ENCODE measurements around the gene KAT8. TPM values are rescaled to one million over a fixed set of nuclear protein-coding genes. Genes with fewer than 3 reads are reported as not detected.
A peak's percentile ranks its signal among the peaks of the same experiment; 100 is the strongest.

KAT8 gene
- total RNA-seq (2014; rRNA removed; shearing (Covaris generic); ENCODE audit: low replicate concordance): 59.1 and 78.2 TPM in 2 replicates

DNA sequence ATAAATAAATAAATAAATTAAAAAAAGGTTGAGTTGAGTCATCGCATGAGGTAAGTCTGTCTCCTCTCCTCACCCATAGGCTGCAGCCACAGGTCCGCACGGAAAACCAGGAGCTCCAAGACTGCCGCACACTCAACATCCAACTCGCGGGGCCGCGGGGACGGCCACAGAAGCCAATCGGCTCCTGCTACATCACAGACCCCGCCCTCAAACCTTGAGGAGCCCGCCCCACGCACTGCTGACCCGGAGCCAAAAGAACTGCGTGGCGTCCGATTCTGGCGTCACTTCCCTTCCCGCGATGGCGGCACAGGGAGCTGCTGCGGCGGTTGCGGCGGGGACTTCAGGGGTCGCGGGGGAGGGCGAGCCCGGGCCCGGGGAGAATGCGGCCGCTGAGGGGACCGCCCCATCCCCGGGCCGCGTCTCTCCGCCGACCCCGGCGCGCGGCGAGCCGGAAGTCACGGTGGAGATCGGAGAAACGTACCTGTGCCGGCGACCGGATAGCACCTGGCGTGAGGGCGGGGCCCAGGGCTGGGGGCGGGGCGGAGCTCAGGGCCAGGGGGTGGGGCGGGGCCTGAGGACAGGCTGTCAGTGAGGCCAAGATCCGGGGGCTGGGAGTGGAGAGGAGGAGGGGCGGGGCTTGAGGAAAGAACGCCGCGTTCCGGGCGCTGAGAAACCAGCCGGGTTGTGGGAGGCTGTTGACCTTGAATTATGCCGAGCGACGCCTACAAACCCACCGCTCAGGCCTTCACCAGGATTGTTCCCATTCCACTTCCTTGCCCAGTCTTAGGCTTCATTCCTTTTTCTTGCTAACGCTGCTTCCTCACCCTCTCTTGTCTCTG, at the start of gene KAT8:
Gene KAT8 (plus strand): TSS at position 281 of the 839 bp plus-strand sequence. CDS start 18 bp downstream, at position 299.
- Histone ChIP-seq H3K36me3 (peaks cover 50% of the 10 kb centered on the region), H3K9me3 (no peaks in the 10 kb centered on the region), H3K27me3 (no peaks in the 10 kb centered on the region), H3K4me3 (peak within 1 kb of the TSS; percentile 94)
- DNase-seq: peak; percentile 99

DNA sequence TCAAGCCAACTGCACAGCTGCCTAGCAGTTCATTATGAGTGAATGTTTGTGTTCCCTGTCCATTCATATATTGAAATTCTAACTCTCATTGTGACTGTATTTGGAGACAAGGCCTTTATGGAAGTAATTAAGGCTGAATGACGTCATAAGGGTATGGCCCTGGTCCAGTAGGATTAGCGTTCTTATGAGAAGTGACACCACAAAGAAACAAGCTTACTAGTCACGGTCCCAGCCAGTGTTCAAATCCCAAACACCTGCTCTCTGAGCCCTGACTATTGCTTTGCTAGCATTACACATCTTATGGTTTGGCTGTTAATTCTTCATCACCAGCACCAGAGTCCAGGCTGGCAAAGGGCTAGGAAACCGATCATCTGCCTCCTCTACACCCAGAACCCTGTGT, 45.6 kb upstream of the KAT8 start:
- H3K27me3 ChIP-seq: no peaks in the 10 kb centered on the region
- peaks cover 26% of the 10 kb centered on the region for H3K36me3 ChIP-seq
- peak overlapping the region; percentile 94 for H3K4me3 ChIP-seq
- DNase-seq: peak; percentile 63
- H3K9me3 ChIP-seq: no peaks in the 10 kb centered on the region

DNA sequence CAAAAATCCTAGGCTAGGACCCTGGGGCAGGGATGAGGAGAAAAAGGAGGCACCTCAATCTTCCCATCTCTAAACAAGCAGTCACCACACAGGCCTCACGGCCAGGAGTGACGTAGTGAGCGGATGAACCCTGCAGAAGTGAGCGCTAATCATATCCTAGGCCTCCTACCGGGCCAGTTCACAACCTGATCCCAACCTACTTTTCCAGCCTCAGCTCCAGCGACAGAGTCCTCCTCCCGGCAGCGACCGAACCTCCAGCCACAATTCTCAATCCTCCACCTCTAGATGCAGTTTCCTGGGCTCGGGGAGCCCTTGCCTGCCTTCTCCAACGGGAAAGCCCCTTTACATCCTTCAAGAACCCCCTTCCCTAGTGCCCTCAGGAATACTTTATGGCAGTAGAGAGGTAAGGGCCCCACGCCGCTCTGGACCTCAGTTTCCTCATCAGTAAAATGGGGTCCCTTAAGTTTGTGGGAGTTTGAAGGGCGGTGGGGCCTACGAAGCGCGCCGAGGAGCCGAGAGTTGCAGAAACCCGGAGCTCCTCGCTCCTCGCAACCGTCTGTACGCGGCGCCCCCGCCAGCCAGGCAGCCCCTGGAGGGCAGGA, 44.8 kb upstream of the KAT8 start:
- H3K36me3 ChIP-seq: peaks cover 28% of the 10 kb centered on the region
- no peaks in the 10 kb centered on the region for H3K27me3 ChIP-seq
- H3K4me3 ChIP-seq: peak overlapping the region; percentile 94
- H3K9me3 ChIP-seq: no peaks in the 10 kb centered on the region
- DNase-seq: peak; percentile 71

DNA sequence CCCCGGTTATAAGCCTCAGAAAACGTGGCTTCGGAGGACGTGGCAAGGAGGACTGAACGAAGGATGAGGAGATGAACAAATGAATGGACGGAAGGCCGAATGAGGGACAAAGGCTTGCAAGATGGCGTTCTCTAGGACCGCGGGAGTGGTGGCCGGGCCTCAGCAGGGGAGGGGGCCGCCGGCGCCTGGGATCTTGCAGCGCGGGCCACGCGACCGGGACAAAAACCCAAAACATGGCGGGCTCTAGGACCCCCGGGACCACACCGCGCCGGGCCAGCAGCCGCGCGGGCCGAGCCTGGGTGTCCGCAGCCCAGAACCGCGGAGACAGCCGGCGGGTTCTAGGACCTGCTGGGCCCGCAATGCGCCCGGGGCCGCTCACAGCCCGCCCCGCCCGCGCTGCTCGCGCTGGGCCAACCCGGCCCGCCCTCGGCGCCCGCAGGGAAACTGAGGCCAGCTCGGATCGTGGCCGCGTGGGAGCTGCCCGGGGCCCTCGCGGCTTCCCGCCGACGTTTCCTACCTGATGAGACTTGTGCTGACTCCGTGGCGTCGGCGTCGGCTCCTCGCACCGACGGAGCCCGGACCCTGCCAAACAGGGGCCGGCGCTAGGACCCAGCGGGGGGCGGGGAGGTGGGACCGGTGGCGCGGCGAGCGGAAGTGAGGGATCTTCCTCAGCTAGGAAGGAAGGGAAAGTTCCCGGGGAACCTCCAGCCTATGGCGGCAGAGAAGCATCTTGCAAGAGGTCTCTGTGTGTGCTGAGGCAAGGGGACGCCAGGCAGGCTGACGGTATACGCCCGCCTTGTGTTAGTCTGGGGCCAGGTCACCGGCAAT, 44.1 kb upstream of the KAT8 start:
- peak; percentile 97 for DNase-seq
- peaks cover 34% of the 10 kb centered on the region for H3K36me3 ChIP-seq
- peak overlapping the region; percentile 94 for H3K4me3 ChIP-seq
- H3K9me3 ChIP-seq: no peaks in the 10 kb centered on the region
- no peaks in the 10 kb centered on the region for H3K27me3 ChIP-seq

DNA sequence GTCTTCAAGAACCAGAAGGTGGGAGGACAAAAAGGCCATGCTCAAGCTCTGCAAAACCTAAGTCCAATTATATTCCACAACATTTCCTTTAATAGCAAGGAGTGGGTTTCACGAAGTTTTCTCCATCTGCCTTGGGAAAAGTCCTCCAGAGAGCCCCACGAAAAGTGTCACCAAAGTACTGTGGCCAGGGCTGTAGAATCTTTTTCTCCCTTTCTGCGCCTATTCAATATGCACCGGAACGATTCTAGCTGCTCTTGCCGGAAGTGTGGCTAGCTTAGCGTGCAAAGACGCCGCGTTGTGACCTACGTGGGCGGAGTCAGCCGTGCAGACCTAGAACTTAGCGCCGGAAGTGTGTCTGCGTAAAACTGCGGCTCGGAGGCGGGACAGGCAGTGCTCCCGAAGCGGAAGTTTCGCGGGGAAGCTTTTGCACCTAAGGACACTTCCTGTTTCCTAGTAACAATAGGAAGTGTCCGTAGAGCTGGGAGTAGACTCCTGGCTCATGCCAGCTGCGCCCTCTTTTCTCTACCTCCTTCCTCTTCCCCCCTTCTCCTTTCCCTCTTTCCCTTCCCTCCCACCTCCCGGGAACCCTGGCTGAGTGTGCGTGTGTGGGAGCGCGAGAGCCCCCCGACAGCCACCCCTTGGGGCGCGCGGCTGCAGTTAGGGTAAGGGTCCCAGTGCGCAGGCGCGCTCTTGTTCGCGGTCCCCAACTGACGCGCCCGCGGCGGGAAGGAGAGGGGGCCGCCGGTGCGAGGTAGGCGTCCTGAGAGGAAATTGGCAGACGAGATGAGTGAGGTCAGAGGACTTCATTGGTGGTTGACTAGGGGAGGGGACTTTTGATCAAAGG, 43.3 kb upstream of the KAT8 start, which contains the start of the genes ZNF646 and ZNF668:
Gene ZNF646 (plus strand): TSS at position 453 of the 844 bp plus-strand sequence. CDS start 1,903 bp downstream, outside the sequence.
Gene ZNF668 (minus strand): TSS at position 271 of the 844 bp plus-strand sequence. CDS start 9,781 bp downstream, outside the sequence.
- peak; percentile 100 for DNase-seq
- Histone ChIP-seq H3K9me3 (no peaks in the 10 kb centered on the region), H3K27me3 (no peaks in the 10 kb centered on the region), H3K36me3 (peaks cover 39% of the 10 kb centered on the region), H3K4me3 (peak within 1 kb of the TSS; percentile 94)

DNA sequence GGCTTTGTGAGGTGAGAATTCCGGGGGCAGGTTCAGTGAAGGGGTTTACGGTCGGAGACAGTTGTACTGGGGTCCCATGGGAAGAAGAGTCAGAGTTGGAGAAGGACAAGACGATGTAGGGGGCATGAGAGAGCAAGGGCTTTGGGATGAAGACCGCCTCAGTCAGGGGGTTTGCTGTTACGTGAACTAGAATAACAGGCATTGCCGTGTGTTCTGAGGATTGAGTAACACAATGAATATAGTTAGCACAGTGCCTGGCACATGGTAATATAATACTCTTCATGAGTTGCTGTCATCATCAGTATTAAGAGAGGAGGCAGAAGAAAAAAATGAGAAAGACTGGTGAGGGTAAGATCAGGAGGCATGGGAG, 42.7 kb upstream of the KAT8 start:
- peak overlapping the region; percentile 94 for H3K4me3 ChIP-seq
- H3K9me3 ChIP-seq: no peaks in the 10 kb centered on the region
- no peak for DNase-seq
- H3K27me3 ChIP-seq: no peaks in the 10 kb centered on the region
- peaks cover 43% of the 10 kb centered on the region for H3K36me3 ChIP-seq

DNA sequence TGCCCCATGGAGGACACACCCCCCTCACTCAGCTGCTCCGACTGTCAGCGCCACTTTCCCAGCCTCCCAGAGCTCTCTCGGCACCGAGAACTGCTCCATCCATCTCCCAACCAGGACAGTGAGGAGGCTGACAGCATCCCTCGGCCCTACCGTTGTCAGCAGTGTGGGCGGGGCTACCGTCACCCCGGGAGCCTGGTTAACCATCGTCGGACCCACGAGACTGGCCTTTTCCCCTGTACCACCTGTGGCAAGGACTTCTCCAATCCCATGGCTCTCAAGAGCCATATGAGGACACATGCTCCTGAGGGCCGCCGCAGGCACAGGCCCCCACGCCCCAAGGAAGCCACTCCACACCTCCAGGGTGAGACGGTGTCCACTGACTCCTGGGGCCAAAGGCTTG, 41.1 kb upstream of the KAT8 start:
- Histone ChIP-seq H3K36me3 (peaks cover 56% of the 10 kb centered on the region), H3K9me3 (no peaks in the 10 kb centered on the region), H3K27me3 (no peaks in the 10 kb centered on the region), H3K4me3 (no peak overlapping the region)
- no peak for DNase-seq

DNA sequence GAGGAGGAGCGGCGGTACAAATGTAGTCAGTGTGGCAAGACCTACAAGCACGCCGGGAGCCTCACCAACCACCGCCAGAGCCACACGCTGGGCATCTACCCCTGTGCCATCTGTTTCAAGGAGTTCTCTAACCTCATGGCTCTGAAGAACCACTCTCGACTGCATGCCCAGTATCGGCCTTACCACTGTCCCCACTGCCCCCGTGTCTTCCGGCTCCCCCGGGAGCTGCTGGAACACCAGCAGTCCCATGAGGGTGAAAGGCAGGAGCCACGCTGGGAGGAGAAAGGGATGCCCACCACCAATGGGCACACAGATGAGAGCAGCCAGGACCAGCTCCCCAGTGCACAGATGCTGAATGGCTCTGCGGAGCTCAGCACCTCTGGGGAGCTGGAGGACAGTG, 40.4 kb upstream of the KAT8 start:
- no peak overlapping the region for H3K4me3 ChIP-seq
- no peaks in the 10 kb centered on the region for H3K9me3 ChIP-seq
- H3K36me3 ChIP-seq: peaks cover 56% of the 10 kb centered on the region
- H3K27me3 ChIP-seq: no peaks in the 10 kb centered on the region
- DNase-seq: no peak

DNA sequence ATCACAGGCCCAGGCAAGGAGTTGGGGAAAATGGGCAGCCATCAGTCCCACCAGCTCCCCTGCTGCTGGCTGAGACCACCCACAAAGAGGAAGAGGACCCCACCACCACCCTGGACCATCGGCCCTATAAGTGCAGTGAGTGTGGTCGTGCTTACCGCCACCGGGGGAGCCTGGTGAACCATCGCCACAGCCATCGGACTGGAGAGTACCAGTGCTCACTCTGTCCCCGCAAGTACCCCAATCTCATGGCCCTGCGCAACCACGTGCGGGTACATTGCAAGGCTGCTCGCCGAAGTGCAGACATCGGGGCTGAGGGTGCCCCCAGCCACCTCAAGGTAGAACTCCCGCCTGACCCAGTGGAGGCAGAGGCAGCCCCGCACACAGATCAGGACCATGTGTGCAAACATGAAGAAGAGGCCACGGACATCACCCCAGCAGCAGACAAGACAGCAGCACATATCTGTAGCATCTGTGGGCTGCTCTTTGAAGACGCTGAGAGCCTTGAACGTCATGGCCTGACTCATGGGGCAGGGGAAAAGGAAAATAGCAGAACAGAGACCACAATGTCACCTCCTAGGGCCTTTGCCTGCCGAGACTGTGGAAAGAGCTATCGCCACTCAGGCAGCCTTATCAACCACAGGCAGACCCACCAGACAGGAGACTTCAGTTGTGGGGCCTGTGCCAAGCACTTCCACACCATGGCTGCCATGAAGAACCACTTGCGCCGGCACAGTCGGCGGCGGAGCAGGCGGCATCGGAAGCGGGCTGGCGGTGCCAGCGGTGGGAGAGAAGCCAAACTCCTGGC, 39.7 kb upstream of the KAT8 start:
- Histone ChIP-seq H3K4me3 (no peak overlapping the region), H3K27me3 (no peaks in the 10 kb centered on the region), H3K36me3 (peaks cover 56% of the 10 kb centered on the region), H3K9me3 (no peaks in the 10 kb centered on the region)
- DNase-seq: no peak

DNA sequence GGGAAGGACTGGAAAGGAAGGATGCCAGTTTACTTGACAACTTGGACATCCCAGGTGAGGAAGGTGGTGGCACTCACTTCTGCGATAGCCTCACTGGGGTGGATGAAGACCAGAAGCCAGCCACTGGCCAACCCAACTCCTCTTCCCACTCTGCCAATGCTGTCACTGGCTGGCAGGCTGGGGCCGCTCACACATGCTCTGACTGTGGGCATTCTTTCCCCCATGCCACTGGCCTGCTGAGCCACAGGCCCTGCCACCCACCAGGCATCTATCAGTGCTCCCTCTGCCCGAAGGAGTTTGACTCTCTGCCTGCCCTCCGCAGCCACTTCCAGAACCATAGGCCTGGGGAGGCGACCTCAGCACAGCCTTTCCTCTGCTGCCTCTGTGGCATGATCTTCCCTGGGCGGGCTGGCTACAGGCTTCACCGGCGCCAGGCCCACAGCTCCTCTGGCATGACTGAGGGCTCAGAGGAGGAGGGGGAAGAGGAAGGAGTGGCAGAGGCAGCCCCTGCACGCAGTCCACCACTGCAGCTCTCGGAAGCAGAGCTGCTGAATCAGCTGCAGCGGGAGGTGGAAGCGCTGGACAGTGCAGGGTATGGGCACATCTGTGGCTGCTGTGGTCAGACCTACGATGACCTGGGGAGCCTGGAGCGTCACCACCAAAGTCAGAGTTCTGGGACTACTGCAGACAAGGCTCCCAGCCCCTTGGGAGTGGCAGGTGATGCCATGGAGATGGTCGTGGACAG, 38.7 kb upstream of the KAT8 start:
- Histone ChIP-seq H3K9me3 (no peaks in the 10 kb centered on the region), H3K27me3 (no peaks in the 10 kb centered on the region), H3K4me3 (no peak overlapping the region), H3K36me3 (peaks cover 59% of the 10 kb centered on the region)
- DNase-seq: no peak

DNA sequence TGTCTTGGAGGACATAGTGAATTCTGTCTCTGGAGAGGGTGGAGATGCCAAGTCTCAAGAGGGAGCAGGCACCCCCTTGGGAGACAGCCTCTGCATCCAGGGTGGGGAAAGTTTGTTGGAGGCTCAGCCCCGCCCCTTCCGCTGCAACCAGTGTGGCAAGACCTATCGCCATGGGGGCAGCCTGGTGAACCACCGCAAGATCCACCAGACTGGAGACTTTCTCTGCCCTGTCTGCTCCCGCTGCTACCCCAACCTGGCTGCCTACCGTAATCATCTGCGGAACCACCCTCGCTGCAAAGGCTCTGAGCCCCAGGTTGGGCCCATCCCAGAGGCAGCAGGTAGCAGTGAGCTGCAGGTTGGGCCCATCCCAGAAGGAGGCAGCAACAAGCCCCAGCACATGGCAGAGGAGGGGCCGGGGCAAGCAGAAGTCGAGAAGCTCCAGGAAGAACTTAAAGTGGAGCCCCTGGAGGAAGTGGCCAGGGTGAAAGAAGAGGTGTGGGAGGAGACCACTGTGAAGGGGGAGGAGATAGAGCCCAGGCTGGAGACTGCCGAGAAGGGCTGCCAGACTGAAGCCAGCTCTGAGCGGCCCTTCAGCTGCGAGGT, 38.0 kb upstream of the KAT8 start:
- Histone ChIP-seq H3K9me3 (no peaks in the 10 kb centered on the region), H3K27me3 (no peaks in the 10 kb centered on the region), H3K4me3 (no peak overlapping the region), H3K36me3 (peaks cover 63% of the 10 kb centered on the region)
- DNase-seq: no peak

DNA sequence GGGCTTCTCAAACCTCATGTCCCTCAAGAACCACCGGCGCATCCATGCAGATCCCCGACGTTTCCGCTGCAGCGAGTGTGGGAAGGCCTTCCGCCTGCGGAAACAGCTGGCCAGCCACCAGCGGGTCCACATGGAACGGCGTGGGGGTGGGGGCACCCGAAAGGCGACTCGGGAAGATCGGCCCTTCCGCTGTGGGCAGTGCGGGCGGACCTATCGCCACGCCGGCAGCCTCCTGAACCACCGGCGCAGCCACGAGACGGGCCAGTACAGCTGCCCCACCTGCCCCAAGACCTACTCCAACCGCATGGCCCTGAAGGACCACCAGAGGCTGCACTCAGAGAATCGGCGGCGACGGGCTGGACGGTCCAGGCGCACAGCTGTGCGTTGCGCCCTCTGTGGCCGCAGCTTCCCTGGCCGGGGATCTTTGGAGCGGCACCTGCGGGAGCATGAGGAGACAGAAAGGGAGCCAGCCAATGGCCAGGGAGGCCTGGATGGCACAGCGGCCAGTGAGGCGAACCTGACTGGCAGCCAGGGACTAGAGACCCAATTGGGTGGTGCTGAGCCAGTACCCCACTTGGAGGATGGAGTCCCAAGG, 37.3 kb upstream of the KAT8 start:
- peaks cover 67% of the 10 kb centered on the region for H3K36me3 ChIP-seq

DNA sequence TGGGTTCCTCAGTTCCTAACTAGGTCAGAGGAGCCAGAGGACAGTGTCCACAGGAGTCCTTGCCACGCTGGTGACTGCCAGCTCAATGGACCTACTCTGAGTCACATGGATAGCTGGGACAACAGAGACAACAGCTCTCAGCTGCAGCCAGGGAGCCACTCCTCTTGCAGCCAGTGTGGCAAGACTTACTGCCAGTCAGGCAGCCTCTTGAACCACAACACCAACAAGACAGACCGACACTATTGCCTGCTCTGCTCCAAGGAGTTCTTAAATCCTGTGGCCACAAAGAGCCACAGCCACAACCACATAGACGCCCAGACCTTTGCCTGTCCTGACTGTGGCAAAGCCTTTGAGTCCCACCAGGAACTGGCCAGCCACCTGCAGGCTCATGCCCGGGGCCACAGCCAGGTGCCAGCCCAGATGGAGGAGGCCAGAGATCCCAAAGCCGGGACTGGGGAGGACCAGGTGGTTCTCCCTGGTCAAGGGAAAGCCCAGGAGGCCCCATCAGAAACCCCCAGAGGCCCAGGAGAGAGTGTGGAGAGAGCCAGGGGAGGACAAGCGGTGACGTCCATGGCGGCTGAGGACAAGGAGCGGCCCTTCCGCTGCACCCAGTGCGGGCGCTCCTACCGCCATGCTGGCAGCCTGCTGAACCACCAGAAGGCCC, 36.6 kb upstream of the KAT8 start:
- Histone ChIP-seq H3K36me3 (peaks cover 66% of the 10 kb centered on the region), H3K4me3 (no peak overlapping the region), H3K27me3 (no peaks in the 10 kb centered on the region), H3K9me3 (no peaks in the 10 kb centered on the region)
- DNase-seq: no peak

More for the DNA sequence above, 37.3 kb upstream of the KAT8 start:
- no peak overlapping the region for H3K4me3 ChIP-seq
- no peak for DNase-seq
- H3K9me3 ChIP-seq: no peaks in the 10 kb centered on the region
- no peaks in the 10 kb centered on the region for H3K27me3 ChIP-seq
